Neural cell (in vitro differentiated cells): ENCODE measurements around the gene BRSK2. TPM values are rescaled to one million over a fixed set of nuclear protein-coding genes. Genes with fewer than 3 reads are reported as not detected.

Experiments used
- H2AFZ ChIP-seq: fragments of 200-600, 300-800 bp; sonication (generic), shearing (Covaris generic); 2 replicates; pipeline ENCODE4 v1.6.0; 2014; ENCODE audit warnings: low read depth, mild to moderate bottlenecking, antibody characterized with exemption, low read length, moderate library complexity
- H3F3A ChIP-seq: fragments of 200-600 bp; shearing (Covaris generic); 2 replicates; pipeline ENCODE4 v1.6.1; 2016; ENCODE audit warnings: mild to moderate bottlenecking, moderate library complexity, mixed read lengths, antibody characterized with exemption, low read length; ENCODE audit not compliant: insufficient read depth, poor library complexity, severe bottlenecking
- H3K27ac ChIP-seq: fragments of 200-600, 300-800 bp; sonication (generic), shearing (Covaris generic); 2 replicates; pipeline ENCODE4 v1.5.1; 2014; ENCODE audit warnings: mild to moderate bottlenecking, low read length, moderate library complexity
- H3K27me3 ChIP-seq: fragments of 300-800, 200-600 bp; sonication (generic), shearing (Covaris generic); 2 replicates; pipeline ENCODE4 v1.6.0; 2014; ENCODE audit warnings: mild to moderate bottlenecking, low read depth, low read length, moderate library complexity; ENCODE audit not compliant: insufficient read depth
- H3K36me3 ChIP-seq: fragments of 300-800, 200-600 bp; sonication (generic), shearing (Covaris generic); 2 replicates; pipeline ENCODE4 v1.5.1; 2014; ENCODE audit warnings: mild to moderate bottlenecking, antibody characterized with exemption, low read length, moderate library complexity; ENCODE audit not compliant: insufficient read depth
- H3K4me2 ChIP-seq: fragments of 300-800, 200-600 bp; sonication (generic), shearing (Covaris generic); 2 replicates; pipeline ENCODE4 v1.6.0; 2014; ENCODE audit warnings: mild to moderate bottlenecking, low read length
- H3K4me3 ChIP-seq: fragments of 300-800, 200-600 bp; sonication (generic), shearing (Covaris generic); 2 replicates; pipeline ENCODE4 v1.5.1; 2014; ENCODE audit warnings: mild to moderate bottlenecking, low read length, moderate library complexity
- H3K79me2 ChIP-seq: fragments of 200-600 bp; shearing (Covaris generic); replicated peaks from 2 replicates; pipeline ENCODE4 v1.6.0; 2014; ENCODE audit warnings: mild to moderate bottlenecking, low read length, moderate library complexity; ENCODE audit not compliant: insufficient read depth
- H3K9ac ChIP-seq: fragments of 300-800, 200-600 bp; sonication (generic), shearing (Covaris generic); 2 replicates; pipeline ENCODE4 v1.6.1; 2016; ENCODE audit warnings: mild to moderate bottlenecking, low read length, mixed read lengths
- H3K9me2 ChIP-seq: fragments of 200-600 bp; shearing (Covaris generic); 2 replicates; pipeline ENCODE4 v1.6.1; 2016; ENCODE audit warnings: mild to moderate bottlenecking, low read length, mixed read lengths; ENCODE audit not compliant: insufficient read depth
- H3K9me3 ChIP-seq: fragments of 200-600, 300-800 bp; sonication (generic), shearing (Covaris generic); 2 replicates; pipeline ENCODE4 v1.6.1; 2016; ENCODE audit warnings: mild to moderate bottlenecking, mixed run types, low read length, moderate library complexity, mixed read lengths
- H4K20me1 ChIP-seq: fragments of 200-600 bp; shearing (Covaris generic); 2 replicates; pipeline ENCODE4 v1.6.1; 2016; ENCODE audit warnings: mild to moderate bottlenecking, mixed run types; ENCODE audit not compliant: insufficient read depth
- CTCF ChIP-seq: fragments of 450-650 bp; IDR thresholded peaks from 2 replicates; pipeline ENCODE4 v1.5.1; 2014; ENCODE audit warnings: antibody characterized with exemption, mild to moderate bottlenecking, moderate library complexity; ENCODE audit not compliant: poor library complexity, severe bottlenecking
- EP300 ChIP-seq: fragments of 450-650 bp; conservative IDR thresholded peaks from 2 replicates; pipeline ENCODE4 v1.6.1; 2014; ENCODE audit warnings: antibody characterized with exemption, mild to moderate bottlenecking, moderate library complexity; ENCODE audit not compliant: poor library complexity, severe bottlenecking
- EZH2 ChIP-seq: fragments of 200-600, 300-800 bp; shearing (Covaris generic), sonication (generic); IDR thresholded peaks from 2 replicates; pipeline ENCODE4 v1.6.1; 2014; ENCODE audit warnings: antibody characterized with exemption, low read length, borderline replicate concordance, mild to moderate bottlenecking; ENCODE audit not compliant: insufficient read depth, poor library complexity, severe bottlenecking
- MXI1 ChIP-seq: fragments of 450-650 bp; conservative IDR thresholded peaks from 2 replicates; pipeline ENCODE4 v1.6.1; 2014; ENCODE audit warnings: antibody characterized with exemption, mild to moderate bottlenecking; ENCODE audit not compliant: poor library complexity, severe bottlenecking
- POLR2AphosphoS5 ChIP-seq: IDR thresholded peaks from 2 replicates; pipeline ENCODE4 v1.6.1; 2012
- RAD21 ChIP-seq: fragments of 450-650 bp; conservative IDR thresholded peaks from 2 replicates; pipeline ENCODE4 v1.6.1; 2014; ENCODE audit warnings: antibody characterized with exemption, mild to moderate bottlenecking, moderate library complexity
- REST ChIP-seq: IDR thresholded peaks from 2 replicates; pipeline ENCODE4 v1.6.1; 2012; ENCODE audit warnings: borderline replicate concordance
- SMC3 ChIP-seq: fragments of 450-650 bp; conservative IDR thresholded peaks from 2 replicates; pipeline ENCODE4 v1.6.1; 2014; ENCODE audit warnings: antibody characterized with exemption, mild to moderate bottlenecking, moderate library complexity; ENCODE audit not compliant: poor library complexity
- TAF1 ChIP-seq: IDR thresholded peaks from 2 replicates; pipeline ENCODE4 v1.6.1; 2012; ENCODE audit warnings: low read depth
- polyA plus RNA-seq: library from polyadenylated mRNA; depleted of rRNA; stranded (reverse); fragments of >200 nt; gene quantifications from 2 replicates; pipeline ENCODE4 v1.2.3, GENCODE V29; 2014

BRSK2 gene
- polyA plus RNA-seq, 1 donor from 2014 or later, result 47.5 TPM

- no peaks in the 10 kb centered on the region for H3K9me2 ChIP-seq
- no peaks in the 10 kb centered on the region for H3F3A ChIP-seq
- H3K27ac ChIP-seq, result no peak overlapping the region
- no peak overlapping the region for H2AFZ ChIP-seq
- H3K27me3 ChIP-seq, result no peaks in the 10 kb centered on the region
- H3K4me2 ChIP-seq, result no peak overlapping the region
- no peak overlapping the region for H3K9ac ChIP-seq
- H3K79me2 ChIP-seq, result peaks cover 59% of the 10 kb centered on the region
- H4K20me1 ChIP-seq, result peaks cover 20% of the 10 kb centered on the region
- TF ChIP-seq SMC3 (no peak), EZH2 (no peak), RAD21 (no peak), REST (no peak), CTCF (no peak)
- H3K36me3 ChIP-seq, result no peaks in the 10 kb centered on the region
- H3K4me3 ChIP-seq, result peak overlapping the region; percentile 99
- no peaks in the 10 kb centered on the region for H3K9me3 ChIP-seq
Observed at GRCh38 chr11:1392561-1392960, 2.8 kb downstream of the BRSK2 start.

- H3K4me3 ChIP-seq, result peak overlapping the region; percentile 99
- no peak overlapping the region for H3K27ac ChIP-seq
- TF ChIP-seq MXI1 (no peak), EP300 (no peak), CTCF (no peak), SMC3 (no peak), REST (no peak), RAD21 (no peak), EZH2 (no peak), TAF1 (no peak), POLR2AphosphoS5 (no peak)
Observed at GRCh38 chr11:1393038-1393710, 3.4 kb downstream of the BRSK2 start.

More at GRCh38 chr11:1393038-1393710, 3.4 kb downstream of the BRSK2 start:
- Histone ChIP-seq H3K9ac (no peak overlapping the region), H3K36me3 (no peaks in the 10 kb centered on the region), H3F3A (no peaks in the 10 kb centered on the region), H4K20me1 (peaks cover 20% of the 10 kb centered on the region), H3K9me3 (no peaks in the 10 kb centered on the region), H2AFZ (no peak overlapping the region), H3K9me2 (no peaks in the 10 kb centered on the region), H3K4me2 (no peak overlapping the region), H3K27me3 (no peaks in the 10 kb centered on the region), H3K79me2 (peaks cover 64% of the 10 kb centered on the region)
